Measurements from ENCODE around the gene KCNJ16.

DNA sequence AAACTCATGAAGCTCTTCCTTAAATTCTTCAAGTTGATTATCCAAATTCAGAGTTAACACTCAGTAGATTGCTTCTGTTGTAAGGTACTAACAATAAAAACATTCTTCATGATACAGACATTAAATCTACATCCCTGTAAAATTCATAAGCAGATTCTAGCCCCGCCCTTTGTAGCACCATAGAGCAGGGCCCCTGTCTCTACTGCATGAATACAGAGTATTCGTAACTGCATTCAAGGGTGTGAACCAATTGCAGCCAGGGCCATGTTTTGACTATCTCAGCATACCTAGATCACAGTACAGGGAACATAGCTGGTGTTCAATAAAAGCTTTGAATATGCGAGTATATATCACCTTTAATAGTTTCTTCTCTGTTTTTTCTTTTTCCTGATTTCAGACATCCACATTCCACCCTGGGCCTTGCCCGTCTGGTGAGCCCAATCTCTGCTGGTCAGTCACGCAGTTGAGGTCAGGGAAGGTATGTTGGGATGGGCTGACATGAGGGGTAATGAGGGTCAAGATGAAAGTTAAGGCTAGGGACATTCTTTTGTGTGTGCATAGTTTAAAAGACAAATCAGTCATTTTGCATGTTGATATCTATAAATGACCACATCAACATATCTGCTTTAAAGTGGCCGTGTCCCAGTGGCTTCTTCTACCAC, 33.0 kb downstream of the KCNJ16 start:
- TF ChIP-seq, protein P1, sequence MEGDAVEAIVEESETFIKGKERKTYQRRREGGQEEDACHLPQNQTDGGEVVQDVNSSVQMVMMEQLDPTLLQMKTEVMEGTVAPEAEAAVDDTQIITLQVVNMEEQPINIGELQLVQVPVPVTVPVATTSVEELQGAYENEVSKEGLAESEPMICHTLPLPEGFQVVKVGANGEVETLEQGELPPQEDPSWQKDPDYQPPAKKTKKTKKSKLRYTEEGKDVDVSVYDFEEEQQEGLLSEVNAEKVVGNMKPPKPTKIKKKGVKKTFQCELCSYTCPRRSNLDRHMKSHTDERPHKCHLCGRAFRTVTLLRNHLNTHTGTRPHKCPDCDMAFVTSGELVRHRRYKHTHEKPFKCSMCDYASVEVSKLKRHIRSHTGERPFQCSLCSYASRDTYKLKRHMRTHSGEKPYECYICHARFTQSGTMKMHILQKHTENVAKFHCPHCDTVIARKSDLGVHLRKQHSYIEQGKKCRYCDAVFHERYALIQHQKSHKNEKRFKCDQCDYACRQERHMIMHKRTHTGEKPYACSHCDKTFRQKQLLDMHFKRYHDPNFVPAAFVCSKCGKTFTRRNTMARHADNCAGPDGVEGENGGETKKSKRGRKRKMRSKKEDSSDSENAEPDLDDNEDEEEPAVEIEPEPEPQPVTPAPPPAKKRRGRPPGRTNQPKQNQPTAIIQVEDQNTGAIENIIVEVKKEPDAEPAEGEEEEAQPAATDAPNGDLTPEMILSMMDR (IDR thresholded peaks at IDR 0.05; ENCODE audit: low read depth, low read length) = no peak
- TF ChIP-seq POLR2A (IDR thresholded peaks at IDR 0.05; ENCODE audit: extremely low read depth, insufficient read length) = no peak
- TF ChIP-seq MYC (IDR thresholded peaks at IDR 0.05; ENCODE audit: low read depth, low read length) = no peak
- TF ChIP-seq, protein P2, sequence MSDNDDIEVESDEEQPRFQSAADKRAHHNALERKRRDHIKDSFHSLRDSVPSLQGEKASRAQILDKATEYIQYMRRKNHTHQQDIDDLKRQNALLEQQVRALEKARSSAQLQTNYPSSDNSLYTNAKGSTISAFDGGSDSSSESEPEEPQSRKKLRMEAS (IDR thresholded peaks at IDR 0.05; ENCODE audit: low read depth, low read length) = no peak

Measured in NB4 (cell line).